AG08395 (cell line): ENCODE results near the gene NUP85.
"Not testable (repeated sequence)": the region's sequence is repeated elsewhere in the genome, so short reads cannot be mapped to it uniquely, and the experiment has no call there.

Source experiments
- DNase-seq: peaks from one replicate; pipeline ENCODE4 v3.0.0; 2012; ENCODE audit warnings: mixed read lengths, low spot score

Gene NUP85, protein sequence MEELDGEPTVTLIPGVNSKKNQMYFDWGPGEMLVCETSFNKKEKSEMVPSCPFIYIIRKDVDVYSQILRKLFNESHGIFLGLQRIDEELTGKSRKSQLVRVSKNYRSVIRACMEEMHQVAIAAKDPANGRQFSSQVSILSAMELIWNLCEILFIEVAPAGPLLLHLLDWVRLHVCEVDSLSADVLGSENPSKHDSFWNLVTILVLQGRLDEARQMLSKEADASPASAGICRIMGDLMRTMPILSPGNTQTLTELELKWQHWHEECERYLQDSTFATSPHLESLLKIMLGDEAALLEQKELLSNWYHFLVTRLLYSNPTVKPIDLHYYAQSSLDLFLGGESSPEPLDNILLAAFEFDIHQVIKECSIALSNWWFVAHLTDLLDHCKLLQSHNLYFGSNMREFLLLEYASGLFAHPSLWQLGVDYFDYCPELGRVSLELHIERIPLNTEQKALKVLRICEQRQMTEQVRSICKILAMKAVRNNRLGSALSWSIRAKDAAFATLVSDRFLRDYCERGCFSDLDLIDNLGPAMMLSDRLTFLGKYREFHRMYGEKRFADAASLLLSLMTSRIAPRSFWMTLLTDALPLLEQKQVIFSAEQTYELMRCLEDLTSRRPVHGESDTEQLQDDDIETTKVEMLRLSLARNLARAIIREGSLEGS

GRCh38 chr17:75205037-75205792, at the start of gene NUP85:
Gene NUP85, plus strand, starts transcription at chr17:75205679. Its CDS starts 83 bp downstream, at chr17:75205762.
- DNase-seq = peak; percentile 100

- DNase-seq = not testable (repeated sequence)
Observed at GRCh38 chr17:75158480-75158879, 47.0 kb upstream of the NUP85 start.

- no peak for DNase-seq
Observed at GRCh38 chr17:75159196-75160031, 46.1 kb upstream of the NUP85 start.

GRCh38 chr17:75160211-75160610, 45.3 kb upstream of the NUP85 start:
- DNase-seq = no peak

DNA sequence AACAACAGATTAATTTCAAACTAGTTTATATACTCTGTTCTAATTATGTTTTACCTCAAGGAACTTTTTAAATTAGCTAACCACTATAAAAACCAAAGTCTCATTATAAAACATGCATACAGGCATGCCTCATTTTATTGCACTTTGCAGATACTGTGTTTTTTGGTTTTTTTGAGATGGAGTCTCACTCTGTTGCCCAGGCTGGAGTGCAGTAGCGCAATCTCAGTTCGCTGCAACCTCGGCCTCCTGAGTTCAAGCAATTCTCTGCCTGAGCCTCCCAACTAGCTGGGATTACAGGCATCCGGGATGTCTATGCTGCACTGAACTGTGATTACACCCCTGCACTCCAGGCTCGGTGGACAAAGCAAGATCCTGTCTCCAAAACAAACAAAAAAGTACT, 42.4 kb upstream of the NUP85 start:
- DNase-seq = no peak

DNA sequence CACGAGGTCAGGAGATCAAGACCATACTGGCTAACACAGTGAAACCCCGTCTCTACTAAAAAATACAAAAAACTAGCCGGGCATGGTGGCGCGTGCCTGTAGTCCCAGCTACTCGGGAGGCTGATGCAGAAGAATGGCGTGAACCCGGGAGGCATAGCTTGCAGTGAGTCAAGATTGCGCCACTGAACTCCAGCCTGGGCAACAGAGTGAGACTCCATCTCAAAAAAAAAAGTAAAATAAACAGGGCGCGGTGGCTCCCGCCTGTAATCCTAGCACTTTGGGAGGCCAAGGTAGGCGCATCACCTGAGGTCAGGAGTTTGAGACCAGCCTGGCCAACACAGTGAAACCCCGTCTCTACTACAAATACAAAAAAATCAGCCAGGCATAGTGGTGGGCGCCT, 40.9 kb upstream of the NUP85 start:
- DNase-seq = not testable (repeated sequence)

GRCh38 chr17:75168998-75169397, 36.5 kb upstream of the NUP85 start:
- DNase-seq = no peak

DNA sequence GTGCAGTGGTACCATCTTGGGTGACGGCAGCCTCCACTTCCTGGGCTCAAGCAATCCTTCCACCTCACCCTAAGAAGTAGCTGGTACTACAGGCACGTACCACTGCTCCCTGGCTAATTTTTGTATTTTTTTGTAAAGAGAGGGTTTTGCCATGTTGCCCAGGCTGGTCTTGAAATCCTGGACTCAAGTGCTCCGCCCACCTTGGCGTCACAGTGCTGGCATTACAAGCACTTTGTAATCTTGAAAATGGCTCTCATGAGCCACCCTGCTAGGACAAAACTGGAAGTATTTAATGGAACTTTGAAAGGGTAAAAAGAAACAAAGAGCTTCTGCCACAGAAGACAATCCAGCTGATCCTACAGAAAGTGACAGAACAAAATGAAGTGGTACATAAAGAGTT, 32.0 kb upstream of the NUP85 start:
- no peak for DNase-seq

DNA sequence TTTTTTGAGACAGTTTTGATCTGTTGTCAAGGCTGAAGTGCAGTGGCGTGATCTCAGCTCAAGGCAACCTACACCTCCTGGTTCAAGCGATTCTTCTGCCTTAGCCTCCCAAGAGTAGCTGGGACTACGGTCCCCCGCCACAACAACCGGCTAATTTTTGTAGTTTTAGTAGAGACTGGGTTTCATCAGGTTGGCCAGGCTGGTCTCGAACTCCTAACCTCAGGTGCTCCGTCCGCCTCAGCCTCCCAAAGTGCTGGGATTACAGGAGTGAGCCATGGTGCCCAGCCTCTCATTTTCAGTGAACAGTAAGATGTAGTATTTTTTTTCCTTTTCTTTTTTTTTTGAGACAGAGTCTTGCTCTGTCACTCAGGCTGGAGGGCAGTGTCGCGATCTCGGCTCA, 30.5 kb upstream of the NUP85 start:
- no peak for DNase-seq

DNA sequence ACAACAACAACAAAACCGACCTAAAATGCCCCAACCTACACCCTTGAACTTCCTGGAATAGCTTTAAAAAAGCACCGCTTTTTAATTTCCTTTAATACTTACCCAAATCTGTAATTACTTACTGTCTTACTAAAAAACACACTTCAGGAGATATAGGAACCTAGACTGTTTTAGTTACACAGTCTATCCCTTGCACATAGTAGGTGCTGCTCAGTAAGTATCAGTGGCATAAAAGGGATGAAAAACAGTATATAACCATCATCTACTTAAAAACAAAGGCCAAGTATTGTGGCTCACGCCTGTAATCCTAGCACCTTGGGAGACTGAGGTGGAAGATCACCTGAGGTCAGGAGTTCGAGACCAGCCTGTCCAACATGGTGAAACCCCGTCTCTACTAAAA, 28.9 kb upstream of the NUP85 start:
- DNase-seq = no peak

DNA sequence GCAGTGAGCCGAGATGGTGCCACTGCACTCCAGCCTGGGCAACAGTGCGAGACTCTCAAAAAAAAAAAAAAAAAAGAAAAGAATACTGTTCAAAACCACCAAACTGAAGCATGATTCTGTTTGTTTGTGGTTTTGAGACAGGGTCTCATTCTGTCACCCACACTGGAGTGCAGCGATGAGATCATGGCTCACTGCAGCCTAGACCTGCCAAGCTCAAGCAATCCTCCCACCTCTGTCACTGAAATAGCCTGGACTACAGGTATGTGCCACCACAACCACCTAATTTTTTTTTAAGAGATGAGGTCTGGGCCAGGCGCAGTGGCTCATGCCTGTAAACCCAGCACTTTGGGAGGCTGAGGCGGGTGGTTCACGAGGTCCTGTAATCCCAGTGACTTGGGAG, 27.0 kb upstream of the NUP85 start:
- DNase-seq = no peak

GRCh38 chr17:75181110-75181509, 24.4 kb upstream of the NUP85 start:
- no peak for DNase-seq

DNA sequence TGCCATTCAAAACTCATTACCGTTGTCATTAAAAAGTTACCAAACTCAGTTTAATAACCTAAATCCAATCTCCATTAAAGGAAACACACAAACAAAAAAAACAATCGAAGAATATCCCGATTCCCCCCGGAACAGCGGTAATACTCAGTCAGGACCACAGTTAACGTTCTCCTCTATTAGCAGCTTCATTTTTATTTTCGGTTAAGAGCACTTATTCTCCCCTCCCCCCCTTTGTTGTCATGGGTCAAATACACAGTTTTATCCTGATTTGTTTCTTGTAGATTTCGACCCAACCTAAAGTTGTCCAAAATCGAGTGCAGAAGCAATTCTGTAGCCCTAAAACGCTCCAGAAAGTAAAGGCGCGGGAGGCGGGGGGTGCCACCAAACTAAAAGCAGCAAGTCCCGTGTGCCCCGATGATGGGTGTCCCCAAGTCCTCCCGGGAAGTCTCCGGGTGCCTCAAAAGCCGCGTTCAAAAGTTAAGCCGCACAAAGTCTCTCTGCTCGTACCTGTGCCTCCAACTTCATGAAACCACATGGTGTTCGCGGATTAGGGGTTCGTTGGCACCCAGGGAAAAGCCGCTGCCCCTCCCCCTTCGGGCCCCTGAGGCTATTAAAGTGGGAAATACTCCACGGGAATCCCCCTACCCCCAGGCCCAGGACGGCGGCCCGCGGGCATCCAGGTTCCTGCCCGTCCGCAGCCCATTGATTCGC, 23.7 kb upstream of the NUP85 start:
- no peak for DNase-seq

- no peak for DNase-seq
Observed at GRCh38 chr17:75182319-75182568, 23.2 kb upstream of the NUP85 start.

DNA sequence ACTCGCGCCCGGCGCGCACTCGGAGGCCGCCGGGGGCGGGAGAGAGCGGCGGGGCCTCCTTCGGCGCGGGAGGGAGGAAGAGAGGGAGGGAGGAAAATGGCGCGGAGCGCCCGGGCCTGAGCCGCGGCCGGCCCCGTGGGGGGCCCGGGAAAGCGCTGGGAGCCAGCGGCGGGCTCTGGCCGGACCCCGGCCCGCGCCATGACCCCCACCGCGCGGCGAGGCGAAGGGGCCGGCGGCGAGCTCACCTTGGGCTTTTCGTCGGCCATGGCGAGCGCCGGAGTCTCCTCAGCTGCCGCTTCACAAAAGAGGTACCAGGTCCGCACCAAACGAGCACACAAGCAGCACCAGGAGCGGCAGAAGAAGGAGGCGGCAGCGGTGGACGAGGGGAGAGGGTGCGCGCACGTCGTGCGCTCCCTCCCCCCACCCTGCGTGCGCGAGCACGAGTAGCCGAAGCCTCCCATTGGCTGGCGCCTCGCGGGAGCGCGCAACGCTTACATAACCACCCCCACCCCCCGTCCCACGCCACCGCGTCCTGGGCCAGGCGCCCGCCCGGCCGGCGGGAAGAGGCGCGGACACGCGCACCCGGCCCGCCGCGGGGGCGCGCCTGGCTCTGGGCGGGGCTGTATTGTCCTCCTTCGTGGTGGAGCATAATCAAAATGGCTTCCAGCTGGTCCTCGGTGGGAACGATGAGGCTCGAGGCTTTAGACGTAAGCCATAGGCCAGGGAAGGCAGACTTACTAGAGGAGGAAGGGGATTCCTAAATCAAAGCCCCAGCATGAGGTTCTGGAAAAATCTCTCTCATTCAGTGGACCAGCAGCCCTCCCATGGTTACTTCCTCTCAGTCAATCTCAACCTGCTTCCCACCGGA, 22.7 kb upstream of the NUP85 start, which contains the start of gene SUMO2:
TSS of gene SUMO2 (minus strand) at position 391 of the 868 bp plus-strand sequence. CDS start at position 266, 125 bp downstream.
- DNase-seq = peak; percentile 99

- no peak for DNase-seq
Observed at GRCh38 chr17:75183999-75184884, 21.2 kb upstream of the NUP85 start.

GRCh38 chr17:75188614-75189013, 16.9 kb upstream of the NUP85 start:
- DNase-seq = no peak

DNA sequence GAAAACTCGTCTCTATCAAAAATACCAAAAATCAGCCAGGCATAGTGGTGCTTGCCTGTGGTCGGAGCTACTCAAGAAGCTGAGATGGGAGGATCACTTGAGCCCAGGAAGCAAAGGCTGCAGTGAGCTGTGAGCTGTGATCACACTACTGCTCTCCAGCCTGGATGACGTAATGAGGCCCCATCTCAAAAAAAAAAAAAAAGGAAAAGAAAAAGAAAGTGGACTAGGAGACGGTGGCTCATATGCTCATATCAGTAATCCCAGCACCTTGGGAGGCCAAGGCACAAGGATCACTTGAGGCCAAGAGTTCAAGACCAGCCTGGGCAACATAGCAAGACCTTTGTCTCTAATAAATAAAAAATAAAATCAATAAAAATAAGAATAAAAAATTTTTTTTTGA, 13.9 kb upstream of the NUP85 start:
- DNase-seq = no peak

GRCh38 chr17:75194879-75195278, 10.6 kb upstream of the NUP85 start:
- DNase-seq = no peak
